Glutamatergic neuron (in vitro differentiated cells): ENCODE data around the gene FIGN. TPM values are rescaled to one million over a fixed set of nuclear protein-coding genes. Genes with fewer than 3 reads are reported as not detected.

Experiments used
- DNase-seq: peaks from one replicate; pipeline ENCODE4 v3.0.0; 2022
- H3K27ac Mint-ChIP-seq: one replicate; pipeline ENCODE4 v1.8.0; 2020; ENCODE audit warnings: mild to moderate bottlenecking, mixed read lengths, inconsistent platforms; ENCODE audit not compliant: unreplicated experiment
- H3K27me3 Mint-ChIP-seq: one replicate; pipeline ENCODE4 v1.8.0; 2020; ENCODE audit warnings: mild to moderate bottlenecking, moderate library complexity, mixed read lengths, inconsistent platforms; ENCODE audit not compliant: unreplicated experiment
- H3K36me3 Mint-ChIP-seq: one replicate; pipeline ENCODE4 v1.8.0; 2020; ENCODE audit warnings: mild to moderate bottlenecking, mixed read lengths, inconsistent platforms; ENCODE audit not compliant: unreplicated experiment
- H3K4me1 Mint-ChIP-seq: one replicate; pipeline ENCODE4 v1.8.0; 2020; ENCODE audit warnings: mild to moderate bottlenecking, low read depth, mixed read lengths, inconsistent platforms; ENCODE audit not compliant: unreplicated experiment
- H3K4me3 Mint-ChIP-seq: one replicate; pipeline ENCODE4 v1.8.0; 2020; ENCODE audit warnings: mild to moderate bottlenecking, mixed read lengths, inconsistent platforms; ENCODE audit not compliant: unreplicated experiment
- H3K9me3 Mint-ChIP-seq: one replicate; pipeline ENCODE4 v1.8.0; 2020; ENCODE audit warnings: mild to moderate bottlenecking, moderate library complexity, mixed read lengths, inconsistent platforms; ENCODE audit not compliant: unreplicated experiment
- CTCF ChIP-seq: fragments of 200-600 bp; sonication (generic); IDR thresholded peaks from one replicate; pipeline ENCODE4 v1.5.0; 2021; ENCODE audit not compliant: partially characterized antibody, unreplicated experiment
- total RNA-seq: library from RNA; stranded (reverse); fragmentation: NEBNext Ultra II Directional; extraction: Animal tissue kit (Norgen Biotek cat#: 25700); gene quantifications from one replicate; pipeline ENCODE4 v1.2.1, GENCODE V29; 2021; ENCODE audit not compliant: unreplicated experiment

The FIGN gene
- total RNA-seq, 1 donor from 2014 or later: 12.4 TPM

- no peaks in the 10 kb centered on the region for H3K9me3 Mint-ChIP-seq
- no peak overlapping the region for H3K27ac Mint-ChIP-seq
- H3K4me1 Mint-ChIP-seq: no peaks in the 10 kb centered on the region
- no peak overlapping the region for H3K4me3 Mint-ChIP-seq
- TF ChIP-seq CTCF: no peak
- DNase-seq: no peak
- H3K27me3 Mint-ChIP-seq: peaks cover 2% of the 10 kb centered on the region
- H3K36me3 Mint-ChIP-seq: no peaks in the 10 kb centered on the region
Observed at GRCh38 chr2:163564236-163564635, 171.6 kb downstream of the FIGN start.

GRCh38 chr2:163563336-163563735 is 172.5 kb downstream of the FIGN start:
- H3K9me3 Mint-ChIP-seq: no peaks in the 10 kb centered on the region
- no peak for DNase-seq
- H3K27me3 Mint-ChIP-seq: peaks cover 2% of the 10 kb centered on the region
- H3K4me3 Mint-ChIP-seq: no peak overlapping the region
- H3K27ac Mint-ChIP-seq: no peak overlapping the region
- no peaks in the 10 kb centered on the region for H3K4me1 Mint-ChIP-seq
- H3K36me3 Mint-ChIP-seq: no peaks in the 10 kb centered on the region
- TF ChIP-seq CTCF: no peak

- TF ChIP-seq CTCF: no peak
- Mint-ChIP-seq H3K4me3 (no peak overlapping the region), H3K27ac (no peak overlapping the region), H3K9me3 (no peaks in the 10 kb centered on the region), H3K27me3 (no peaks in the 10 kb centered on the region), H3K4me1 (no peaks in the 10 kb centered on the region), H3K36me3 (no peaks in the 10 kb centered on the region)
- no peak for DNase-seq
Observed at GRCh38 chr2:163558251-163559021, 177.4 kb downstream of the FIGN start.

GRCh38 chr2:163556511-163556910 is 179.3 kb downstream of the FIGN start:
- Mint-ChIP-seq H3K27ac (no peak overlapping the region), H3K9me3 (no peaks in the 10 kb centered on the region), H3K36me3 (no peaks in the 10 kb centered on the region), H3K4me1 (no peaks in the 10 kb centered on the region), H3K27me3 (no peaks in the 10 kb centered on the region), H3K4me3 (no peak overlapping the region)
- no peak for DNase-seq
- no peak for TF ChIP-seq CTCF

- Mint-ChIP-seq H3K27me3 (no peaks in the 10 kb centered on the region), H3K27ac (no peak overlapping the region), H3K36me3 (no peaks in the 10 kb centered on the region), H3K4me1 (no peaks in the 10 kb centered on the region), H3K4me3 (no peak overlapping the region), H3K9me3 (no peaks in the 10 kb centered on the region)
- no peak for DNase-seq
- no peak for TF ChIP-seq CTCF
Observed at GRCh38 chr2:163554864-163555263, 180.9 kb downstream of the FIGN start.
